Lung (tissue), 12 donors: ENCODE measurements around the gene ZNF205. TPM values are rescaled to one million over a fixed set of nuclear protein-coding genes. Genes with fewer than 3 reads are reported as not detected.

Experiments
- ATAC-seq: fragments of 200-7000 bp; cut with Tn5 transposase; one replicate; pipeline ENCODE4 v1.9.1; 2020; ENCODE audit warnings: moderate number of reproducible peaks; ENCODE audit not compliant: insufficient read depth, low FRiP score
- DNase-seq, 3 donors: peaks; one replicate each; pipeline ENCODE4 v3.0.0-alpha.2; 2013 to 2017
- H3K27ac ChIP-seq, 2 donors: one replicate each; pipeline ENCODE4 v1.5.1; 2013; ENCODE audit warnings: mild to moderate bottlenecking in 2 of 2, moderate library complexity in 2 of 2, control low read depth in 1 of 2, inconsistent platforms in 1 of 2, low read depth in 1 of 2, low read length in 1 of 2
- H3K27me3 ChIP-seq, 3 donors: one replicate each; pipeline ENCODE4 v1.5.1; 2013; ENCODE audit warnings: low read length in 2 of 3; ENCODE audit not compliant: control insufficient read depth in 3 of 3, insufficient read depth in 3 of 3
- H3K36me3 ChIP-seq, 4 donors: one replicate each; pipeline ENCODE4 v1.5.1; 2013; ENCODE audit warnings: low read length in 4 of 4, mild to moderate bottlenecking in 1 of 4, moderate library complexity in 1 of 4; ENCODE audit not compliant: control insufficient read depth in 4 of 4, insufficient read depth in 4 of 4
- H3K4me1 ChIP-seq, 5 donors: one replicate each; pipeline ENCODE4 v1.5.1; 2013; ENCODE audit warnings: low read length in 5 of 5, mild to moderate bottlenecking in 2 of 5, moderate library complexity in 1 of 5; ENCODE audit not compliant: control insufficient read depth in 5 of 5, insufficient read depth in 5 of 5
- H3K4me3 ChIP-seq: one replicate; pipeline ENCODE4 v1.5.1; 2013; ENCODE audit warnings: mild to moderate bottlenecking, control low read depth, moderate library complexity
- H3K9ac ChIP-seq, 2 donors: one replicate each; pipeline ENCODE4 v1.5.1; 2013; ENCODE audit warnings: low read length in 2 of 2, control low read depth in 1 of 2; ENCODE audit not compliant: insufficient read depth in 1 of 2
- H3K9me3 ChIP-seq, 4 donors: one replicate each; pipeline ENCODE4 v1.5.1; 2013; ENCODE audit warnings: low read length in 3 of 4, mild to moderate bottlenecking in 1 of 4, moderate library complexity in 1 of 4; ENCODE audit not compliant: control insufficient read depth in 4 of 4, insufficient read depth in 3 of 4
- CTCF ChIP-seq: IDR thresholded peaks from 2 replicates; pipeline ENCODE4 v1.5.1; 2012; ENCODE audit warnings: mild to moderate bottlenecking; ENCODE audit errors: control extremely low read depth, extremely low read depth
- WGBS, 2 donors: extraction: QIAGEN DNeasy Blood & Tissue Kit; methylation state at CpG; one replicate each; pipeline ENCODE4 v1.1.7; 2013; 5-methylcytosine and 5-hydroxymethylcytosine counted together
- polyA plus RNA-seq, 2 donors: library from polyadenylated mRNA; stranded (reverse); fragments of 200-250 nt; gene quantifications; one replicate each; pipeline ENCODE4 v1.2.1, GENCODE V29; 2013
- total RNA-seq, 2 donors: library from RNA; depleted of rRNA in 1 of 2; stranded (reverse); fragments of >200 nt in 1 of 2; gene quantifications; one replicate each; pipeline ENCODE4 v1.2.1, GENCODE V29; 2014 to 2021
- donor health status: control.
- donor health status: control.
- donor health status: Bipolar disorder and iron deficiency.
- donor health status: healthy.
- donor health status: DM: yes; HTN: yes; CAD: no.

Gene ZNF205
- total and polyA plus RNA-seq, 4 donors = 9.8 to 33.0 (median 11.5) TPM

- Histone ChIP-seq H3K36me3 (peaks cover 5 to 36% (median 7%) of the 10 kb centered on the region in 4 donors), H3K27ac (no peak overlapping the region), H3K9ac (no peak overlapping the region), H3K9me3 (no peaks in the 10 kb centered on the region), H3K4me1 (peaks cover 0 to 6% (median under 1%) of the 10 kb centered on the region in 5 donors), H3K27me3 (no peaks in the 10 kb centered on the region), H3K4me3 (no peak overlapping the region)
- TF ChIP-seq CTCF = no peak
- WGBS, 2 donors = 96% methylated on average over 30 to 33 of the region's 33 CpGs
- no peak for DNase-seq
- ATAC-seq = no peak
Measured at GRCh38 chr16:3119286-3119685, 6.9 kb downstream of the ZNF205 start.

GRCh38 chr16:3119701-3120408, 7.5 kb downstream of the ZNF205 start:
- 96 to 97% methylated on average over 56 to 57 of the region's 57 CpGs for WGBS, 2 donors
- Histone ChIP-seq H3K4me1 (peaks cover 0 to 6% (median 0%) of the 10 kb centered on the region in 5 donors), H3K9me3 (no peaks in the 10 kb centered on the region), H3K36me3 (peaks cover 5 to 36% (median 7%) of the 10 kb centered on the region in 4 donors), H3K27ac (no peak overlapping the region), H3K4me3 (no peak overlapping the region), H3K27me3 (no peaks in the 10 kb centered on the region), H3K9ac (no peak overlapping the region)
- no peak for TF ChIP-seq CTCF
- ATAC-seq (no peak), DNase-seq (no peak)

GRCh38 chr16:3120435-3120834, 8.0 kb downstream of the ZNF205 start:
- Histone ChIP-seq H3K4me1 (peaks cover 0 to 6% (median 0%) of the 10 kb centered on the region in 5 donors), H3K27me3 (no peaks in the 10 kb centered on the region), H3K27ac (no peak overlapping the region), H3K4me3 (no peak overlapping the region), H3K9ac (no peak overlapping the region), H3K36me3 (peaks cover 5 to 36% (median 7%) of the 10 kb centered on the region in 4 donors), H3K9me3 (no peaks in the 10 kb centered on the region)
- no peak for TF ChIP-seq CTCF
- WGBS, 2 donors = 95 to 96% methylated on average over 16 of the region's 16 CpGs
- no peak for DNase-seq
- ATAC-seq = no peak
